HG02588 (cell line): Measurements from ENCODE around the gene VWA5B1.

Source experiments
- ATAC-seq: cut with Tn5 transposase; IDR thresholded peaks from one replicate; pipeline ENCODE4 v1.9.1; 2021; ENCODE audit warnings: mild to moderate bottlenecking, moderate library complexity; ENCODE audit not compliant: unreplicated experiment

Gene VWA5B1

DNA sequence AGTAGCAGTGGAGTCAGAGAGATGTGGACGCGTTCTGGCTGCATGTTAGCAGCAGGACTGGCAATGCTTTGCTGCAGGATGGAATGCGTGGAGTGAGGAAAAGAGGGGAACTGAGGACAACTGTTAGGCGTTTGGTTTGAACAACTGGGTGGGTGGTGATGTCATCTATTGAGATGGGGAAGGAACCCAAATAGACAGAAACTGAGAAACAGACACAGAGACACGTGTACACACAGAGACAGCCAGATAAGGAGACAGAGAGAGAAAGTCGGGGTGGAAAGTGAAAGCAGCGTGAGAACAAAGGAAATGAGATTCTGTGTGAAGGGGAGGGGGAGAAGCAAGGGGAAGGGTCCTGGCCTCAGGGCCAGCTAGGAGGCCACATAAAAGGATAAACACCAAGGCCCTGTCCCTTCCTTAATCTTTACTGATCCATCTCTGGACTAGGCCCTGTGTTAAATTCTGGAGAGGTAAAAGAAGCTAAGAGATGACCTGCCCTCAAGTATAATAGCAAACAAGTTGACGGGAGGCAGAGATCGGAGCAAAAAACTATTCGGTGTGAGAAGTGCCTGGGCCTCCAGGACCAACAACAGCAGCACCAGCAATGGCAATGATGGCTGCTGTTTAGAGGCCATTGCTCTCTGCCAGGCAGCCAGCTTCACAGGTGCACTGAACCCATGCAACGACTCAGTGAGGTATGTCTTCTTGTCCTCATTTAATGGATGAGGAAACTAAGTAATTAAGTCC lies 31.6 kb downstream of the VWA5B1 start:
- no peak for ATAC-seq

DNA sequence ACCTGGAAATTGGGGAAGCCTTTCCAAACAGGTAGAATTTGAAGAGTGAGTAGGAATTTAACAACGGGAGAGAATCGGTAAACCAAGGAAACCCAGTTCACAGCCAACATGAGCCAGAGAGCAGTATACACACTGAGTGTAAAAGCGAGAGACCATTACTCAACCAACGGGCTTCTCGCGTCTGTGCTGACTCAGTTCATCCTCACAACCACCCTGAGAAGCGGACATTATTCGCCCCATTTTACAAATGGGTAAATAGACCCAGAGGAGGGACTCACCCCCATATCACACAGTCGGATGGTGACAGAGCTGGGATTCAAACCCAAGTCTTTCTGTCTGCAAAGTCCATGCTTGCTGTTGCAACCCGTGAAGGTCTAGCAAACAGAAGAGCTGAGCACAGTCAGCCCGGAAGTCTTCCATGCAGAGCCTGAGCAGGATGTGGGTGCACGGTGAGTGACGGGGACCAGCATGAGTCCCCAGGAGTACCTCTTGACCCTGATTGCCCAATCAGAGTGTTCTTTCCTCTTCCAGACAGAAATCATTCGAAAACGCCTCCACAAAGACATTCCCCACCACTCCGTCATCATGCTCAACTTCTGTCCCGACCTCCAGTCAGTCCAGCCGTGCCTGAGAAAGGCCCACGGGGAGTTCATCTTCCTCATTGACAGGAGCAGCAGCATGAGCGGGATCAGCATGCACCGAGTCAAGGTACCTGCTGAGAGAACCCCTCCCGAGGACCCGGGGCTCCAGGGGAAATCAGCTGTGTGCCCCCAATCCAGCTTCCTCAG lies 32.3 kb downstream of the VWA5B1 start:
- ATAC-seq, result no peak

- no peak for ATAC-seq
Measured at GRCh38 chr1:20323613-20323920, 32.9 kb downstream of the VWA5B1 start.

GRCh38 chr1:20324704-20325406 lies 34.2 kb downstream of the VWA5B1 start:
- no peak for ATAC-seq

DNA sequence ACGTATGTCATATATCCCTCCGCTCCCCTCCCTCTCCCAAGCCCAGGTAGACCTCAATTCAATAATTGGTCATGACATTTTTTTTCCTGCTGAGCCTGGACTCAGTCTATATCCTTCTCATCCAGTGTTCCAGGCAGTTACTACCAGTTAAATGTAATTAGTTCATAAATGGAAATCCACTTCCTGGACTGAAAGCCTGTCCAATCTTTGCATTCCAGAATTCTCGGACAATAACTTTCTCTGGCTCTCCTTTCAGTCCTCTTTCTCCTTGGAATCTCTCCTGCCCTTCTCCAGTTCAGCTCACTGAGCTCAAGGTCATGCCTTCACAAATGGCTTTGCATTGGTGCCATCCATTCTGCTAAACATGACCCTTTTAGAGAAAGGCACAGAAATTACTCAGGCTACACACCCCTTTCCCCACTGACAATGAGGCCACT lies 34.8 kb downstream of the VWA5B1 start:
- ATAC-seq, result no peak

GRCh38 chr1:20325844-20326420 lies 35.3 kb downstream of the VWA5B1 start:
- ATAC-seq, result no peak

DNA sequence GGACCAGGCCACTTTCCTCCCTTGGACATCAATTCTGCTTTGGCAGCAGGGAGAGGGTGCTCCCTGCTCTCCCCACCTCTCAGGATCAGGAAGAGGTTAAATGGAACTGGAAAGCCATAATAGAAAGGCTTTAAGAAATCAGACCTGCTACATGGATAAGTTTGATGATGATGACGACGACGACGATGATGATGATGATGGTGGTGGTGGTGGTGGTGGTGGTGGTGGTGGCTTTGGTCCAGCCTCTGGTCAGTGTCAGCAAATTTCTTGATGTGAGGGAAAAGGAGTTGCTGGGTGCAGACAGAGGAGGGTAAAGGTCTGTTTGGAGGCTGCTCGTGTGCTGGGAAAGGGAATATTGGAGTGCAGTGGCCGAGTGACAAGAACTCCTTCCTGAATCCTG lies 36.8 kb downstream of the VWA5B1 start:
- ATAC-seq, result no peak

DNA sequence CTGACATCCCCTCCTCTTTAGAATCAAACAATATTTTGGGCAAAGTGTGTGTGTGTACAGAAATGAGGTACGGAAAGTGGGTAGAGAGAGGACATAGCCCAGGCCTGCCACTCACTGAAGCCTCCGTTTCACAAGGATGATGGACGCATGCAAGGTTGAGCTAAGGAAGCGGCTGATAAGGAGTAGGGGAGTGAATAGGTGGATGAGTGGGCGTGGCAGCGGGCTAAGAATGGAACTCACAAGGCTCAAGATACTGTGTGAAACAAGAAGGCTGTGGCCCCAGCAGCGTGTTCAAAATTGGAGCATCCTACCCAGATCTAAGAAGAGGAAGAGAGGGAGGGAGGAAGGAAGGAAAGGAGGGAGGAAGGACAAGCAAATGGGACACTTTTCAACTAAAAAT lies 37.5 kb downstream of the VWA5B1 start:
- no peak for ATAC-seq

GRCh38 chr1:20329793-20330542 lies 39.3 kb downstream of the VWA5B1 start:
- ATAC-seq, result no peak

- ATAC-seq, result no peak
Measured at GRCh38 chr1:20334103-20334502, 43.4 kb downstream of the VWA5B1 start.

DNA sequence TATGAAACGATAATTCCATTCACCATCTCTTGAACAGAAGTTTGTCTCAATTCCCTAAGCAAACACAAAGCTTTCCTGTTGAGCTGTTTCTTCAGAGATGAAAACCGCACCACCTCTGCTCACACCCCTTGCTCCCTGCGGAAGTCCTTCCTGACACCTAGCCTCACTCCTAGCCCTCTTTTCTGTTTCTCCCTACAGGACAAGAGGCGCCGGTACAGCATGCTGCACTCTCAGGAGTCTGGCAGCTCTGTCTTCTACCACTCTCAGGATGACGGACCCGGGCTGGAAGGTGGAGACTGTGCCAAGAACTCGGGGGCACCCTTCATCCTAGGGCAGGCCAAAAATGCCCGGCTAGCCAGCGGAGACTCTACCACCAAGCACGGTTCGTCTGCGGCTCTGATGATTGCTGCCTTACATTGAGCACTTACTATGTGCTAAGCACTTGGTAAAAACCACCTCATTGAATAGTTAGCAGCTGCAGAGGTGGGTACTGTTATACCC lies 45.5 kb downstream of the VWA5B1 start:
- no peak for ATAC-seq

- ATAC-seq, result no peak
Measured at GRCh38 chr1:20337581-20337980, 46.9 kb downstream of the VWA5B1 start.

- no peak for ATAC-seq
Measured at GRCh38 chr1:20339811-20340457, 49.3 kb downstream of the VWA5B1 start.

DNA sequence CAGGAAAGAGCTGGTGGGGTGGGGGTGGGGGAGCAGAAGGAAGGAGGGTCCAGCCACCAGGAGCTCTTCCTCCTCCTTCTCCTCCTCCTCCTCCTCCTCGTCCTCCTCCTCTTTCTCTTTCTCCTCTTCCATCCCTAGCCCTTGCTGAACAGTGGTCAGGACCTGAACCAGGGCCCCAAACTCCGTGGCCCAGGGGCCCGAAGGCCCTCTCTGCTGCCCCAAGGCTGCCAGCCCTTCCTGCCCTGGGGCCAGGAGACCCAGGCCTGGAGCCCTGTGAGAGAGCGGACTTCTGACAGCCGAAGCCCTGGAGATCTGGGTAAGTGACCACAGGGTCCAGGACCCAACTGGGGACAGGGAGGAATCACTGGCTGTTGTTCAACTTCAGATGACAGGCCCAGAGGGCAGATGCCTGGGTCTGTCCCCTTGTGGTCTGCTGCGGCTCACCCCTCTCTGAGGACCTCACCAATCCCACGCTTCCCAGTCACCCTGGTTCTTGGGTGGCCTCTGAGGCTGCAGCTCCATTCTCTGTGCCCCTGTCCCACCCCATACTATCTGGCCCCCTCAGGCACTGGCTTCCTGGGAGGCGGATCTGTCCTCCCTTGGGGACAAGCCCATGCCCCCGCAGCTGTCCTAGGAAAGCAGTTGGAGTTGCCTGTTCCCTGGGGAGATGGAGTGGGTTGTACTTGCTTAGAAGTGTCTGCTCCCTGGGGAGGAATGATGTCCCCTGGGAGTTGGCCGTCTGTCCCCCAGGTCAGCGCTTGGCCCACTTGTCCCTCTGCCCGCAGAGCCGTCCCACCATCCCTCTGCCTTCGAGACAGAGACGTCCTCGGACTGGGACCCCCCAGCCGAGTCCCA lies 51.8 kb downstream of the VWA5B1 start:
- no peak for ATAC-seq

- no peak for ATAC-seq
Measured at GRCh38 chr1:20343149-20343937, 52.7 kb downstream of the VWA5B1 start.

DNA sequence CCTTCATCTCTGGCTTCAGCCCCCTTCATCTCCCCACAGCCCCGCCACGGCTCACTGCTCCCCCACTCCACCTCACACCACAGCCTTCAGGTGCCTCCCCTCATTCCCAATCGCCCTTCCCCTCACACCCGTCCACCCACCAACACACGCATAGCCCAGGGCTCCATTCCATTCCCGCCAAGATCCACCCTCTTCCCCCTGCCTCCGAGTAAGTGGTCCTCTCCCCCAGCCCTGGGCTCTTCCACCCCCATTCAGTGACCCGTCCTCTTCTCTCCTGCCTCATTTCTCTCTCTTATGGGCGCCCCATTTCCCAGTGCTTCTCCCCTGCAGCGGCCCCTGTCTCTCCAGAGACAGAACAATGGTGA lies 53.2 kb downstream of the VWA5B1 start:
- ATAC-seq, result no peak

- ATAC-seq, result no peak
Measured at GRCh38 chr1:20344738-20345137, 54.1 kb downstream of the VWA5B1 start.

- ATAC-seq, result no peak
Measured at GRCh38 chr1:20345419-20345818, 54.7 kb downstream of the VWA5B1 start.
